Endometrium (tissue), 2 donors: ENCODE measurements around the gene TMPRSS12.
"Not testable (repeated sequence)": the region's sequence is repeated elsewhere in the genome, so short reads cannot be mapped to it uniquely, and the experiment has no call there.

Experiments
- FAIRE-seq: peaks from 2 replicates; lab custom pipeline; 2012; peaks lifted over from hg19 to GRCh38; lab: Jason Lieb, UNC
- donor health status: control.
- donor health status: control.

TMPRSS12 gene

GRCh38 chr12:50926932-50927331 lies 84.2 kb downstream of the TMPRSS12 start:
- not testable (repeated sequence) for FAIRE-seq

- FAIRE-seq = no peak
Measured at GRCh38 chr12:50927356-50927755, 84.6 kb downstream of the TMPRSS12 start.

DNA sequence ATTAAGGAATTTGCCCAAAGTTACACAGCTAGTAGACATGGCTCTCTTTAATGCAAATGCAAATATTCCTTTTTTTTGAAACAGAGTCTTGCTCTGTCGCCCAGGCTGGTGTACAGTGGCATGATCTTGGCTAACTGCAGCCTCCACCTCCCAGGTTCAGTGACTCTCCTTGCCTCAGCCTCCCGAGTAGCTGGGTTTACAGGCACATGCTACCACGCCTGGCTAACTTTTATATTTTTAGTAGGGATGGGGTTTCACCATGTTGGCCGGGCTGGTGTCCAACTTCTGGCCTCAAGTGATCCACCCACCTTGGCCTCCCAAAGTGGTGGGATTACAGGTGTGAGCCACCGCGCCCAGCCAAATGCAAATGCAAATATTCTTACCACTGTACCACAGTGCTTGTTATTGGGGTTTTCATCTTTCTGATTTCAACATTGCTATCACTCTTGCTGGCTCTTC lies 85.1 kb downstream of the TMPRSS12 start:
- FAIRE-seq = no peak

DNA sequence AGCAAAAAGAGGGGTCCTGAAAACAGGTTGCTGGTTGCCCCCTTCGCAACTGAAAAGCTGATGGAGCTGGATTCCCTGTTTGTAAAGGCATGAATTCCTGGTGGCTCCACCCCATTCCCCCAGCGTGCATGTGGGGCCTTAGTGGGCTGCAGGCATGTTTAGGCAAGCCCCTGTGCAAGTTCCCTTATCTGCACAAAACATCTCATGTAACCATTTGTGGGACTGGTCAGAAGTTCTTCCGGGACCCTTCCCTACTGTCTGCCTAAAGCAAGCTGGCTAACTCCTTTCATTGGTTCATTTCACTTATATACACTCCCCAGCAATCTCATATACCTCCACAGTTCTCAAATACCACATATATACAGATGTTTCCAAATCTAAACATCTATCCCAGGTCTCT lies 85.7 kb downstream of the TMPRSS12 start:
- FAIRE-seq = no peak

- no peak for FAIRE-seq
Measured at GRCh38 chr12:50929831-50930230, 87.1 kb downstream of the TMPRSS12 start.

DNA sequence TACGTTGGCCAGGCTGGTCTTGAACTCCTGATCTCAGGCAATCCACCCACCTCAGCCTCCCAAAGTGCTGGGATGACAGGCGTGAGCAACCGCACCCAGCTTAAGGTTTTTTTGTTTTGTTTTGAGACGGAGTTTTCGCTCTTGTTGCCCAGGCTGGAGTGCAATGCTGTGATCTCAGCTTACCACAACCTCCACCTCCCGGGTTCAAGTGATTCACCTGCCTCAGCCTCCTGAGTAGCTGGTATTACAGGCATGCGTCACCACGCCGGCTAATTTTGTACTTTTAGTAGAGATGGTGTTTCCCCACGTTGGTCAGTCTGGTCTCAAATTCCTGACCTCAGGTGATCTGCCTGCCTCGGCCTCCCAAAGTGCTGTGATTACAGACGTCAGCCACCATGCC lies 87.8 kb downstream of the TMPRSS12 start:
- not testable (repeated sequence) for FAIRE-seq

DNA sequence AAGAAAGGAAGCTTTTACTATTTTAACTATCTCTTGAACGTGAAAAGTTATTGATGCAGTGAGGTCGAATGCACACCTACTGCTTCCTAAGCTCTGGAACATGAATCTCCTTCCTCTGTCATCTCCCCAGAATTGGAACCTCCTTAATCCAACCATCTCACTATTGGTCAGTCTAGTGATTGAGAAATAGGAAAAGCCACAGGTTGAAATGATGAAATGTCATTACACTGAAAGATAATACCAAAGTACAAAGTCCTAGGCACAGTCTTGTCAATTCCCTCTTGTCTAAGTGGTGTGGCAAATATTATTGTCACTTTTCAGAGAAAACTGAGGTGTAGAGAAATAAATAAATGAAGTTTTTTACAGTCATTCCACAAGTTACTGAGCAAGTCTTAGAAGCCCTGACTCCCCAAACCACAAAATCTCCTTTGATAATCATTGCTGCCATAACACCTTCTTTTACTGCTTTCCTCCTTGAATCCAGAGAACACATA lies 90.1 kb downstream of the TMPRSS12 start:
- no peak for FAIRE-seq

DNA sequence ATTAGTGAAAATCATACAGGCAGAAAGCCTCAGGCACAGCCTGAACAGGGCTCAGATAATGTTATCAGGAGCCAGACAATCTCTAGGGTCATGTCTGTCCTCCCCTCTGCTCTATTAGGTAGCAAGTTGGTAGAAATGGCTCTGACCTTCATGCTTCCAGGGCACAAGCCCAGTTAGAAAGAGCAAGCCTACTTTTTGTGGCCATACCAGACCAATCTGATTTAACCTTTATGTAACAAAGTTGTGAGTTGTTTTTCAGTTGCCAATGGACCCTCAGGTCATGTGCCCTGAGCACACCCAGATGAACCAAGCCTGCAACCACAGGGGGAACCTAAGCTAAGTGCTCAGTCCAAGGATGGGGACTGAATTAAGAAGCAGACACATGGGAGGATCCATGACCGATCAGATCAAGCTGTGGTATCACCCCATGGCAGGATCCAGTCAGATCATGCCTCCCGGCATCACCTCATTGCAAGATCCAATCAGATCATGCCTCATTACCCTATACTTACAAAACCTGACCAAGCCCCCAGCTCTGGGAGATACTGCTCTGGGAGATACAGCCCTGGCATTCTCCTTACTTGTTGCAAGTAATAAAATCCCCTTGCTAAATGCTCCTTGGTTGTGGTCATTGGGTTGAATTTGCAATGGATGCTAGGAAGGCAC lies 90.9 kb downstream of the TMPRSS12 start:
- no peak for FAIRE-seq

- no peak for FAIRE-seq
Measured at GRCh38 chr12:50934371-50934851, 91.7 kb downstream of the TMPRSS12 start.

DNA sequence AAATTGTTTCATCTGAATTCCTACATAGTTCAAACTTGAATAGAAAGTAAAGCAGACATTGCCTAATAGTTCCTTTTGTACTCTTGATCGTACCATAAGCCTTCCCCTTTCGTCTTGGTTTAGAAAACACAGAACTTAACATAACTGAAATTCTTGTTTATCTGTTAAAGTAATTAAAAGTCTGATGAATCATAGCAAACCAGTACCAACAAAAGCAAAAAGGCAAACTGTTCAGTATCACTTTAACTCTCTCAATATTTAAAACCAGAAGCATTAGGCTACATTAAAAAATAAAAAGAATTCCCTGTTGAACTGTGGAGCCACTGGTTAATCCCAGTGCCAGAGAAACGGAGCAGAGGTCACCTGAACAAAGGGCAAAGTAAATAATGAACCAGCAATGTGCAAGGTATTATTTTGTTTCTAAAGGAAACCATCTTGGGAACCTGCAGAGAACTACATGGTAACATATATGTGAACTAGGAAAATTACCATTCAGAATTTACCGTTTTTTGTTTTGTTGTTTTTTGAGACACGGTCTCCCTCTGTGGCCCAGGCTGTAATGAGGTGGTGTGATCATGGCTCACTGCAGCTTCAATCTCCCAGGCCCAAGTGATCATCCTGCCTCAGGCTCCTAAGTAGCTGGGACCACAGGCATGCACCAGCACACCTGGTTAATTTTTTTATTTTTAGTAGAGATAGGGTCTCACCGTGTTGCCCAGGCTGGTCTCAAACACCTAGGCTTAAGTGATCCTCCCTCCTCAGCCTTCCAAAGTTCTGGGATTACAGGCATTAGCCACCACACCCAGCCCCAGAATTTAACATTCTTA lies 92.5 kb downstream of the TMPRSS12 start:
- peak; percentile 79 for FAIRE-seq

- no peak for FAIRE-seq
Measured at GRCh38 chr12:50936821-50937530, 94.2 kb downstream of the TMPRSS12 start.
